Measurements from ENCODE around the gene MICAL3. TPM values are rescaled to one million over a fixed set of nuclear protein-coding genes. Genes with fewer than 3 reads are reported as not detected.
A peak's percentile ranks its signal among the peaks of the same experiment; 100 is the strongest.

Gene MICAL3
- polyA plus RNA-seq, 2 of the 4 experiments (the other 2 are of a cell fraction), result 20.5 to 30.1 TPM

- CTCF ChIA-PET, result interaction anchor here (1.5 kb wide), 1 partner anchor 152 kb away, joined by 3 read pairs; no protein-coding TSS in a partner anchor
- no peak for FAIRE-seq
Measured at GRCh38 chr22:17924076-17924475, 100.3 kb downstream of the MICAL3 start.

GRCh38 chr22:17922925-17923903, 101.1 kb downstream of the MICAL3 start:
- H3K9me3 ChIP-seq, result no peaks in the 10 kb centered on the region
- no peak for DNase-seq (ENCODE audit: low read depth in 1 of 2, low spot score in 1 of 2)
- peak in 1 of 2 experiments; percentile 36; a peak in 1 of 6 replicates for ATAC-seq
- CTCF ChIA-PET, result interaction anchor here (1.5 kb wide), 1 partner anchor 153 kb away, joined by 3 read pairs; no protein-coding TSS in a partner anchor
- H3K4me1 ChIP-seq, result peaks cover 46% of the 10 kb centered on the region
- H3K4me2 ChIP-seq, result peak overlapping the region; percentile 53
- FAIRE-seq, result no peak
- TF ChIP-seq JUNB (IDR thresholded peaks at IDR 0.05), result no peak
- no peak for TF ChIP-seq ZNF302 (CRISPR knock-in tag; IDR thresholded peaks at IDR 0.05)
- no peak for TF ChIP-seq MAX (IDR thresholded peaks at IDR 0.05)
- no peak for TF ChIP-seq JUN (IDR thresholded peaks at IDR 0.05)
- TF ChIP-seq E2F6 (IDR thresholded peaks at IDR 0.05; ENCODE audit: borderline replicate concordance, low read depth), result no peak
- no peak for TF ChIP-seq CTCF (IDR thresholded peaks at IDR 0.05)
- TF ChIP-seq HOXB5 (CRISPR knock-in tag; IDR thresholded peaks at IDR 0.05), result no peak
- no peak for TF ChIP-seq MAZ (IDR thresholded peaks at IDR 0.05; ENCODE audit: borderline replicate concordance, low read depth, low read length)
- no peak for TF ChIP-seq POLR2AphosphoS2 (conservative IDR thresholded peaks at IDR 0.05; ENCODE audit: low read length)
- no peak for TF ChIP-seq KDM1A (IDR thresholded peaks at IDR 0.05; ENCODE audit: low read depth)
- no peak for TF ChIP-seq NR3C1 (IDR thresholded peaks at IDR 0.05)
- POLR2A ChIA-PET, result no interaction called here
- H3K4me3 ChIP-seq, result no peak overlapping the region
- H3K27ac ChIP-seq, result peak overlapping the region in 1 of 2 experiments; percentile 63; a peak in 2 of 6 replicates
- WGBS (ENCODE audit: missing lambda C conversion rate), result 68% methylated on average over 2 of the region's 2 CpGs

More at GRCh38 chr22:17924076-17924475, 100.3 kb downstream of the MICAL3 start:
- Histone ChIP-seq H3K27ac (no peak overlapping the region), H3K4me1 (peaks cover 46% of the 10 kb centered on the region), H3K9me3 (no peaks in the 10 kb centered on the region), H3K4me2 (peak overlapping the region; percentile 53; the same call in 1 of the 3 replicates), H3K4me3 (no peak overlapping the region)
- no peak for TF ChIP-seq HOXA7 (CRISPR knock-in tag; IDR thresholded peaks at IDR 0.05)
- no peak for TF ChIP-seq NFE2L2 (conservative IDR thresholded peaks at IDR 0.05; ENCODE audit: low read length)
- no peak for TF ChIP-seq RARB (CRISPR knock-in tag; IDR thresholded peaks at IDR 0.05)
- TF ChIP-seq ZNF302 (CRISPR knock-in tag; IDR thresholded peaks at IDR 0.05), result no peak
- TF ChIP-seq EHMT2 (IDR thresholded peaks at IDR 0.05; ENCODE audit: low read depth), result no peak
- no peak for TF ChIP-seq FOSL2 (IDR thresholded peaks at IDR 0.05)
- TF ChIP-seq FOSL2 (CRISPR knock-in tag; IDR thresholded peaks at IDR 0.05), result no peak
- TF ChIP-seq HMGXB4 (CRISPR knock-in tag; IDR thresholded peaks at IDR 0.05; ENCODE audit: borderline replicate concordance), result no peak
- TF ChIP-seq RAD21 (conservative IDR thresholded peaks at IDR 0.05 in 1 of 2, IDR thresholded peaks at IDR 0.05 in 1 of 2), result no peak
- no peak for TF ChIP-seq JUN (IDR thresholded peaks at IDR 0.05)
- no peak for TF ChIP-seq HDAC2 (IDR thresholded peaks at IDR 0.05)
- TF ChIP-seq MYC (IDR thresholded peaks at IDR 0.05; ENCODE audit: borderline replicate concordance, low read length), result no peak
- TF ChIP-seq CHD4 (IDR thresholded peaks at IDR 0.05; ENCODE audit: borderline replicate concordance), result no peak
- no peak for TF ChIP-seq PHF8 (IDR thresholded peaks at IDR 0.05; ENCODE audit: borderline replicate concordance, low read depth)
- 80% methylated on average over 7 of the region's 7 CpGs for WGBS (ENCODE audit: missing lambda C conversion rate)
- DNase-seq (ENCODE audit: low read depth in 1 of 2, low spot score in 1 of 2) (no peak), ATAC-seq (no peak)
- POLR2A ChIA-PET, result no interaction called here
